Right lobe of liver (tissue), 6 donors: ENCODE results near the gene DNAI7. TPM values are rescaled to one million over a fixed set of nuclear protein-coding genes. Genes with fewer than 3 reads are reported as not detected.

ENCODE experiments used
- ATAC-seq, 4 donors: fragments of 200-7000 bp; cut with Tn5 transposase; one replicate each; pipeline ENCODE4 v1.9.1; 2020; ENCODE audit warnings: mild to moderate bottlenecking in 4 of 4, moderate library complexity in 4 of 4
- DNase-seq, 3 donors: peaks; one replicate each; pipeline ENCODE4 v3.0.0-alpha.2; 2020
- H3K27ac ChIP-seq, 3 donors: fragments of 200-600 bp; one replicate each; pipeline ENCODE4 v1.8.0; 2022
- H3K27me3 ChIP-seq, 2 donors: fragments of 200-600 bp; one replicate each; pipeline ENCODE4 v1.8.0; 2022
- H3K36me3 ChIP-seq, 4 donors: fragments of 200-600 bp; sonication (generic) in 1 of 4; one replicate each; pipeline versions ENCODE4 v1.5.1 to v1.8.0; 2017 to 2022; ENCODE audit warnings: control low read depth in 1 of 4
- H3K4me1 ChIP-seq, 4 donors: fragments of 200-600 bp; sonication (generic) in 1 of 4; one replicate each; pipeline versions ENCODE4 v1.5.1 to v1.8.0; 2017 to 2022; ENCODE audit warnings: control low read depth in 1 of 4
- H3K4me3 ChIP-seq, 3 donors: fragments of 200-600 bp; one replicate each; pipeline ENCODE4 v1.8.0; 2022
- H3K9me3 ChIP-seq, 4 donors: fragments of 200-600 bp; sonication (generic) in 1 of 4; one replicate each; pipeline versions ENCODE4 v1.5.1 to v1.8.0; 2017 to 2022; ENCODE audit warnings: control low read depth in 1 of 4
- CTCF ChIP-seq, 4 donors: fragments of 200-600 bp in 3 of 4; fragments of 450-650 bp in 1 of 4; IDR thresholded peaks; one replicate each; pipeline versions ENCODE4 v1.5.1 to v1.8.0; 2016 to 2022; ENCODE audit warnings: antibody characterized with exemption in 4 of 4, mild to moderate bottlenecking in 2 of 4
- POLR2A ChIP-seq: fragments of 450-650 bp; IDR thresholded peaks from one replicate; pipeline ENCODE4 v1.6.1; 2017; ENCODE audit warnings: antibody characterized with exemption, mild to moderate bottlenecking
- WGBS: methylation state at CpG from one replicate; pipeline ENCODE4 v1.1.6; 2018; ENCODE audit warnings: low coverage, low lambda C conversion rate; ENCODE audit not compliant: insufficient coverage; ENCODE audit errors: missing lambda C conversion rate; 5-methylcytosine and 5-hydroxymethylcytosine counted together
- intact Hi-C, 2 donors: fragments of 100-400 bp; cut with DNase I; formaldehyde crosslinking; loops; one replicate each; pipeline versions ENCODE4 v1.11.2 to v1.14.1; 2022
- total RNA-seq, 6 experiments: library from RNA; depleted of rRNA in 2 of 6; stranded (reverse); fragments of >200 nt in 2 of 6; fragmentation: NEBNext Ultra II Directional in 3 of 6; extraction: Animal tissue kit (Norgen Biotek cat#: 25700) in 3 of 6; gene quantifications; one replicate each; pipeline versions ENCODE4 v1.1.0 to v1.2.4, GENCODE V29; 2016 to 2023
- donor health status: DM: no; HTN: yes; CAD: no.
- donor health status: DM: no; HTN: no; CAD: no.
- donor health status: DM: no; HTN: no; CAD: no.
- donor health status: DM: no; HTN: yes; CAD: no.
- donor health status: DM: no; HTN: yes; CAD: no.

Gene DNAI7
- total RNA-seq, 6 experiments from 2014 or later, result 0.39 TPM; not detected in 5

DNA sequence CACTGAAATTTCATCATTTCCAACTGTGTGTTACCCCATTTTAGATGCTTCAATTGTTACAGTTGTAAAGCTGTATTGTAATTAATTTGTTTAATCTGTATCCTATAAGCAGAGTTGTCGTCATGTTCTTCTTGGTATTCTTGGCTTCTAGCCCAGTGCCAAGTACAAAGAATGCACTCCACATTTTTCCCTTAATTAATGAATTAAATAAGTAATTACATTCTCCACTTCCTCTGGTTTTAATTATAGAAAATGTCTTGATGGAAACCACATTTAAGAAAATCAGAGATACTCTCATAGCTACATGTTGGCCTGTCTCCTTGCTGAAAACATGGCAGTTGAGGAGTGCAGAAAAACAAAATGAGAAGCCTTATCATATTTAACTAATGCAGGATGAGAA is 746 bp downstream of the DNAI7 start:
- Histone ChIP-seq H3K36me3 (no peaks in the 10 kb centered on the region), H3K4me1 (peaks cover 0 to 19% (median 6%) of the 10 kb centered on the region in 4 donors), H3K4me3 (no peak overlapping the region), H3K27me3 (no peaks in the 10 kb centered on the region), H3K9me3 (no peaks in the 10 kb centered on the region), H3K27ac (no peak overlapping the region)
- WGBS, result 32% methylated on average over 1 of the region's 1 CpG
- ATAC-seq (no peak), DNase-seq (no peak)
- intact Hi-C loops, result no loop called here
- TF ChIP-seq CTCF (IDR thresholded peaks at IDR 0.05), result no peak
- no peak for TF ChIP-seq POLR2A

DNA sequence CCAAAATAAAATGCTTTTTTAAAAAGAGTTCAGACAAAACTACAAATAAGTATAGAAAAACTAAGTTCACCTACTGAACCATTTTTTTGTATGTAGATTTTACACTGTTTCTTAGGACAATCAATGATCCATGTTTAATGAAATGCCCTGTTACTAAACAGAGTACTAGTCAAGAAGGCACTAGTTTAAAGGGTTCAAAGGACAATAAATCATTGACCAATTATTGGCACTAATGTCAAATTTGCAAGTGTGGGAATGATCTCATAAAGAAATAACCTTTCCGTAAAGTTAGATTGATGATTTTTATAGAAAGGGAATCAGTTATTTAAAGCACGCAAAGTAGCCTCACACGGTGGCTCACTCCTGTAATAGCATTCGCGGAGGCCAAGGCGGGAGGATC is 4.2 kb downstream of the DNAI7 start:
- Histone ChIP-seq H3K4me1 (peaks cover 0 to 7% (median 3%) of the 10 kb centered on the region in 4 donors), H3K36me3 (no peaks in the 10 kb centered on the region), H3K27ac (no peak overlapping the region), H3K9me3 (no peaks in the 10 kb centered on the region), H3K27me3 (no peaks in the 10 kb centered on the region), H3K4me3 (no peak overlapping the region)
- ATAC-seq (no peak), DNase-seq (no peak)
- intact Hi-C loops, result no loop called here
- TF ChIP-seq POLR2A (no peak), CTCF (IDR thresholded peaks at IDR 0.05) (no peak)
- 84% methylated on average over 6 of the region's 6 CpGs for WGBS

- Histone ChIP-seq H3K4me1 (peaks cover 0 to 6% (median 2%) of the 10 kb centered on the region in 4 donors), H3K36me3 (no peaks in the 10 kb centered on the region), H3K4me3 (no peak overlapping the region), H3K27ac (no peak overlapping the region), H3K27me3 (no peaks in the 10 kb centered on the region), H3K9me3 (no peaks in the 10 kb centered on the region)
- DNase-seq (no peak), ATAC-seq (no peak)
- intact Hi-C loops, result no loop called here
- TF ChIP-seq POLR2A (no peak), CTCF (IDR thresholded peaks at IDR 0.05) (no peak)
Observed at GRCh38 chr12:25189656-25190055, 5.3 kb downstream of the DNAI7 start.

DNA sequence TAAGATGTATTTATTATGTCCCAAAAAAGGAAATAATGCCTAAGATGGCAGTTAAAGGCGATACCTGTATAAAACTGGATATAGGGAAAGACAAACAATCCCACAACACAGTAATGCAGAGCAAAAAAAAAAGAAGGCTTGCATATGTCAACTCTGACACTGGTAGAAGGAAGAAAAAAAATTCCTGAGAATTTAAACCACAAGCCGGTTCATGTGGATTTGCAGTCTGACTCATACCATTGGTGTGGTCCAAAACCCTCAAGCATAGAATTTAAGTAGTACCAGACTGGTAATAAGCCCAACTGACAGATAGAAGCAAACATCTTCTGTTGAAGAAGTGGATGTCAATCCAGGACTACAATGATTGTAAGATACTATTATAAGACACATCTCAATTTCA is 7.2 kb downstream of the DNAI7 start:
- Histone ChIP-seq H3K4me1 (no peaks in the 10 kb centered on the region), H3K27ac (no peak overlapping the region), H3K9me3 (no peaks in the 10 kb centered on the region), H3K4me3 (no peak overlapping the region), H3K36me3 (no peaks in the 10 kb centered on the region), H3K27me3 (no peaks in the 10 kb centered on the region)
- intact Hi-C loops, result no loop called here
- DNase-seq (no peak), ATAC-seq (no peak)
- TF ChIP-seq CTCF (IDR thresholded peaks at IDR 0.05) (no peak), POLR2A (no peak)
- 81% methylated on average over 2 of the region's 2 CpGs for WGBS

- Histone ChIP-seq H3K36me3 (no peaks in the 10 kb centered on the region), H3K4me3 (peak overlapping the region in 2 of 3 donors; percentile 0 to 10), H3K4me1 (no peaks in the 10 kb centered on the region), H3K9me3 (no peaks in the 10 kb centered on the region), H3K27ac (no peak overlapping the region), H3K27me3 (no peaks in the 10 kb centered on the region)
- 44% methylated on average over 3 of the region's 3 CpGs for WGBS
- peak in 3 of 4 donors; percentile 38 to 66 (median 63) for ATAC-seq
- no peak for TF ChIP-seq POLR2A
- TF ChIP-seq CTCF (IDR thresholded peaks at IDR 0.05), result no peak
- no peak for DNase-seq
- intact Hi-C loops, result no loop called here
Observed at GRCh38 chr12:25186788-25187402, 8.1 kb downstream of the DNAI7 start.
